ENCODE data around the gene NPIPA7.
"Not testable (repeated sequence)": the region's sequence is repeated elsewhere in the genome, so short reads cannot be mapped to it uniquely, and the experiment has no call there.

Gene NPIPA7

DNA sequence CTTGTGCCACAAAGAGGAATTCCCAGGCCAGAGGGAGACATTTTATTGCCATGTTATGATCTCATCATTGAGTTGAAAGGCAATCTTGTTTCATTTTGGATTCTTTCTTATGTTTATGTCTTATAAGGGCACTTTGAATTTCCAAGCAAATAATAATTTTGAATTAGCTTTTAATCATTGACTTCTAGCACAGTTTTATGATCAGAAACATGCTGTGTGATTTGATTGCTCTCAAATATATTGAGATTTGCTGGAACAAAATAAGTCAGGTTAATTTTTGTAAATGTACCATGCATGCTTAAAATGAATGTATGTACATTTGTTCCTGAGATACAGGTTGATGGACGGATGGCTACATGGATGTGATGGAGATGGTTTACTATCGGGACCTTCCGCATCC is at the start of gene NPIPA7:
Gene NPIPA7, plus strand, starts transcription at position 301 of the 400 bp plus-strand sequence. CDS start 105 bp downstream, outside the sequence.
- not testable (repeated sequence) for DNase-seq (ENCODE audit: low read depth)

GRCh38 chr16:16331466-16331865 is 47.5 kb upstream of the NPIPA7 start:
- not testable (repeated sequence) for DNase-seq (ENCODE audit: low read depth)

DNA sequence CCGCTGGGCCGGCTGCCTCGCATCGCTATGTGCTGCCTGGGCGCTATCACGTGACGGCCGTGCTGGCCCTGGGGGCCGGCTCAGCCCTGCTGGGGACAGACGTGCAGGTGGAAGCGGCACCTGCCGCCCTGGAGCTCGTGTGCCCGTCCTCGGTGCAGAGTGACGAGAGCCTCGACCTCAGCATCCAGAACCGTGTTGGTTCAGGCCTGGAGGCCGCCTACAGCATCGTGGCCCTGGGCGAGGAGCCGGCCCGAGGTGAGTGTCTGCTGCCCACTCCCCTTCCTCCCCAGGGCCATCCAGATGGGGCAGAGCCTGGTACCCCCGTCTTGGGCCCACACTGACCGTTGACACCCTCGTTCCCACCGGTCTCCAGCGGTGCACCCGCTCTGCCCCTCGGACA is 21.4 kb upstream of the NPIPA7 start:
- not testable (repeated sequence) for DNase-seq (ENCODE audit: low read depth)

- DNase-seq (ENCODE audit: low read depth): not testable (repeated sequence)
These were observed 20.2 kb upstream of the NPIPA7 start for GRCh38 chr16:16358539-16359240.

- not testable (repeated sequence) for DNase-seq (ENCODE audit: low read depth)
These were observed 15.3 kb upstream of the NPIPA7 start for GRCh38 chr16:16363595-16363994.

GRCh38 chr16:16364100-16364499 is 14.8 kb upstream of the NPIPA7 start:
- not testable (repeated sequence) for DNase-seq (ENCODE audit: low read depth)

GRCh38 chr16:16364701-16365100 is 14.2 kb upstream of the NPIPA7 start:
- DNase-seq (ENCODE audit: low read depth): not testable (repeated sequence)

DNA sequence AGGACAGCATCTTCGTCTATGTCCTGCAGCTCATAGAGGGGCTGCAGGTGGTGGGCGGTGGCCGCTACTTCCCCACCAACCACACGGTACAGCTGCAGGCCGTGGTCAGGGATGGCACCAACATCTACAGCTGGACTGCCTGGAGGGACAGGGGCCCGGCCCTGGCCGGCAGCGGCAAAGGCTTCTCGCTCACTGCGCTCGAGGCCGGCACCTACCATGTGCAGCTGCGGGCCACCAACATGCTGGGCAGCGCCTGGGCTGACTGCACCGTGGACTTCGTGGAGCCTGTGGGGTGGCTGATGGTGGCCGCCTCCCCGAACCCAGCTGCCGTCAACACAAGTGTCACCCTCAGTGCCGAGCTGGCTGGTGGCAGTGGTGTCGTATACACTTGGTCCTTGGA is 13.6 kb upstream of the NPIPA7 start:
- not testable (repeated sequence) for DNase-seq (ENCODE audit: low read depth)

- not testable (repeated sequence) for DNase-seq (ENCODE audit: low read depth)
These were observed 13.1 kb upstream of the NPIPA7 start for GRCh38 chr16:16365851-16366250.

GRCh38 chr16:16366552-16367284 is 12.2 kb upstream of the NPIPA7 start:
- not testable (repeated sequence) for DNase-seq (ENCODE audit: low read depth)

- not testable (repeated sequence) for DNase-seq (ENCODE audit: low read depth)
These were observed 11.7 kb upstream of the NPIPA7 start for GRCh38 chr16:16367285-16367628.

GRCh38 chr16:16369081-16369856 is 9.7 kb upstream of the NPIPA7 start:
- DNase-seq (ENCODE audit: low read depth): not testable (repeated sequence)

GRCh38 chr16:16371136-16371735 is 7.7 kb upstream of the NPIPA7 start:
- not testable (repeated sequence) for DNase-seq (ENCODE audit: low read depth)

- DNase-seq (ENCODE audit: low read depth): not testable (repeated sequence)
These were observed 4.7 kb upstream of the NPIPA7 start for GRCh38 chr16:16374192-16374591.

DNA sequence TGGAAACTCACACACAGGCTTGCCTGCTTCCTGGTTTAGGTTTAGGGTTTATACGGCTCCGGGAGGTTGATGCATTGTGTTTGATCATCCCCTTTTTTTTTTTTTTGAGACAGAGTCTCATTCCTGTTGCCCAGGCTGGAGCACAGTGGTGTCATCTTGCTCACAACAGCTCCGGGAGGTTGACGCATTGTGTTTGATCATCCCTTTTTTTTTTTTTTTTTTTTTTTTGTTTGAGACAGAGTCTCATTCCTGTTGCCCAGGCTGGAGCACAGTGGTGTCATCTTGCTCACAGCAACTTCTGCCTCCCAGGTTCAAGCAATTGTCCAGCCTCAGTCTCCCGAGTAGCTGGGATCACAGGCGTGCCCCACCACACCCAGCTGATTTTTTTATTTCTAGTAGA is 20.7 kb downstream of the NPIPA7 start:
- DNase-seq (ENCODE audit: low read depth): not testable (repeated sequence)

GRCh38 chr16:16402333-16402732 is 23.4 kb downstream of the NPIPA7 start:
- not testable (repeated sequence) for DNase-seq (ENCODE audit: low read depth)

DNA sequence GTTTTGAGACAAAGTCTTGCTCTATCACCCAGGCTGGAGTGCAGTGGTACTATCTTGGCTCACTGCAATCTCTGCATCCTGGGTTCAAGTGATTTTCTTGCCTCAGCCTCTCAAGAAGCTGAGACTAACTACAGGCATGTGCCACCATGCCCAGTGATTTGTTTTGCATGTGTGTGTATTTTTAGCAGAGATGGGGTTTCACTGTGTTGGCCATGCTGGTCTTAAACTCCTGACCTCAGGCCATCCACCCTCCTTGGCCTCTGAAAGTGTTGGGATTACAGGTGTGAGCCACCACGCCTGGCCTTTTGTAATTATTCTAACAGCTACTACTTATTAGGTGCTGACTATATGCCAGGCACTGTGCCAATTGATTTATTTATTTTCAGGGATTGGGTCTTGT is 25.3 kb downstream of the NPIPA7 start:
- not testable (repeated sequence) for DNase-seq (ENCODE audit: low read depth)

GRCh38 chr16:16405421-16405820 is 26.5 kb downstream of the NPIPA7 start:
- not testable (repeated sequence) for DNase-seq (ENCODE audit: low read depth)

DNA sequence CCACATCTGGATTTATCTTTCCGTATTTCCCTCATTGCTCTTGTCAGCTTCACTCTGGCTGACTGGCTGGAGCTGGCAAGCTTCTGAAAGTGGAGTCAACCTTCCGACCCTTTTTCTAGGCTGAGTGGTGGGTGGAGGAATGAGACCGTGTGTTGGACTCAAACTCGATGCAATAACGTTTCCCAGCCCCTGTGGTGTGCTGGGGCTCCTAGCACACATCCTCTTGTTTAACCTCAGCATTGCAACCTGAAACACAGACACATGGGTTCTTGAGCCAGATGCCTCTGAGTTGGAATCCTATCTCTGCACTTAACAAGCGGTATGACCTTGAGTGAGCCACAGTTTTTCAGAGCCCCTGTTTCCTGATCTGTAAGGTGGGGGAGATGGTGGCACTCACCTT is 29.5 kb downstream of the NPIPA7 start:
- DNase-seq (ENCODE audit: low read depth): not testable (repeated sequence)

DNA sequence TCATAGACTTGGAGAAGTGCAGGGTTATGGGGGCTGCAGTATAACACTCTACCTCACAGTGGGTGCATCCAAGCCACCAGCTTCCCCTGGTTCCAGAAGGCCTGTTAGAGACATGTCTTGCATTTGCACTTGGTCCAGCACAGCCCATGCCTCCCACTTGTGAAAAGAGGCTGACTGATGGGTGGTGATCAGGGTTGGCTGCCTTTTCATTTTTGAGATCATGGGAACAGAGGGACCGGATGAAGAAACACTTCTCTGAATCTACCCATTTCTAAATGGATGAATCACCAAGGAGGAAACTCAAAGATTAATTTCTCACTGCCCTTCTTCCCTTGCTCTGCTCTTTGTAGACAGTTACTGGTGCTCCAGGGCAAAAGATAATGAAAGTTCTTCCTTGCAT is 34.8 kb downstream of the NPIPA7 start:
- not testable (repeated sequence) for DNase-seq (ENCODE audit: low read depth)

DNA sequence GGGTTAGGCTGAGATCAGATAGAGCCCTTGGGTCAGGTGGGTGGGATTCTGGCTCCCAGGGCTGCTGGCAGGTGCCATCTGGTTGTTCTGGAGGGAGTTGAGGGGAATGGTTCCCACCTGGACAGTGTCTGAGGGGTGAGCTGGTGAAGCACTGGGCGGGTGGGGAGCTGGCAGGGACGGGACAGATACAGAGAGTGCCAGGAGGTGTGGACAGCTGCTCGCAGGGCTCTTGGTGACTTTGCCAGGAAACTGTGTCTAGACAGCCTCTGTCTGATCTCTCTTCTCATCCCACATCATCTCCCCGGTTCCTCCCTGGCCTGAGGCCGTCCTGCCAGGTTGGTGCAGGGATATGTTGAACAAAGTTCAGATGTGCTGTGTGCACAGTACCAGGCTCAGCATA is 38.1 kb downstream of the NPIPA7 start:
- DNase-seq (ENCODE audit: low read depth): not testable (repeated sequence)

- not testable (repeated sequence) for DNase-seq (ENCODE audit: low read depth)
These were observed 39.1 kb downstream of the NPIPA7 start for GRCh38 chr16:16417914-16418544.
